ENCODE measurements around the gene HBA2. TPM values are rescaled to one million over a fixed set of nuclear protein-coding genes. Genes with fewer than 3 reads are reported as not detected.
"Not testable (repeated sequence)": the region's sequence is repeated elsewhere in the genome, so short reads cannot be mapped to it uniquely, and the experiment has no call there.

The HBA2 gene
- total and polyA plus RNA-seq, 5 donors = 5.2 to 111 (median 42.6) TPM

GRCh38 chr16:176477-177382, 4.1 kb downstream of the HBA2 start, which contains the start of gene HBA1:
TSS of gene HBA1 (plus strand) at chr16:176680. CDS start at chr16:176717, 37 bp downstream.
- H3K4me3 ChIP-seq (ENCODE audit: low read length); H3K27ac ChIP-seq (ENCODE audit: low read length); H3K27me3 ChIP-seq (ENCODE audit: control insufficient read depth, insufficient read depth); H3K4me1 ChIP-seq (ENCODE audit: control insufficient read depth, insufficient read depth, low read length); intact Hi-C loops (cut with DNase I); H3K9me3 ChIP-seq (ENCODE audit: control insufficient read depth, low read length): not testable (repeated sequence)
- 6% methylated on average over 37 of the region's 88 CpGs for WGBS
- peak; percentile 5 to 24 for ATAC-seq
- DNase-seq = peak in 1 of 3 donors; percentile 34

GRCh38 chr16:177394-177822, 4.7 kb downstream of the HBA2 start:
- no peaks in the 10 kb centered on the region for H3K9me3 ChIP-seq (ENCODE audit: control insufficient read depth, low read length)
- H3K4me1 ChIP-seq (ENCODE audit: control insufficient read depth, insufficient read depth, low read length) = peaks cover 6% of the 10 kb centered on the region
- peak in 1 of 3 donors; percentile 57 for DNase-seq
- intact Hi-C loops (cut with DNase I) = no loop called here
- H3K4me3 ChIP-seq (ENCODE audit: low read length) = no peak overlapping the region
- no peak overlapping the region for H3K27ac ChIP-seq (ENCODE audit: low read length)
- WGBS = 3% methylated on average over 13 of the region's 13 CpGs
- no peak for ATAC-seq
- no peaks in the 10 kb centered on the region for H3K27me3 ChIP-seq (ENCODE audit: control insufficient read depth, insufficient read depth)

GRCh38 chr16:177981-178667, 5.4 kb downstream of the HBA2 start:
- DNase-seq (no peak), ATAC-seq (no peak)
- Histone ChIP-seq H3K27ac (ENCODE audit: low read length) (no peak overlapping the region), H3K4me3 (ENCODE audit: low read length) (no peak overlapping the region), H3K9me3 (ENCODE audit: control insufficient read depth, low read length) (no peaks in the 10 kb centered on the region), H3K27me3 (ENCODE audit: control insufficient read depth, insufficient read depth) (no peaks in the 10 kb centered on the region), H3K4me1 (ENCODE audit: control insufficient read depth, insufficient read depth, low read length) (peaks cover 6% of the 10 kb centered on the region)
- intact Hi-C loops (cut with DNase I) = no loop called here
- 58% methylated on average over 11 of the region's 11 CpGs for WGBS

GRCh38 chr16:178668-179015, 6.0 kb downstream of the HBA2 start:
- no peak overlapping the region for H3K27ac ChIP-seq (ENCODE audit: low read length)
- no peak overlapping the region for H3K4me3 ChIP-seq (ENCODE audit: low read length)
- no peak for DNase-seq
- H3K27me3 ChIP-seq (ENCODE audit: control insufficient read depth, insufficient read depth) = no peaks in the 10 kb centered on the region
- intact Hi-C loops (cut with DNase I) = no loop called here
- H3K4me1 ChIP-seq (ENCODE audit: control insufficient read depth, insufficient read depth, low read length) = peaks cover 6% of the 10 kb centered on the region
- ATAC-seq = no peak
- H3K9me3 ChIP-seq (ENCODE audit: control insufficient read depth, low read length) = no peaks in the 10 kb centered on the region
- WGBS = 84% methylated on average over 11 of the region's 11 CpGs

- Histone ChIP-seq H3K4me3 (ENCODE audit: low read length) (no peak overlapping the region), H3K9me3 (ENCODE audit: control insufficient read depth, low read length) (no peaks in the 10 kb centered on the region), H3K4me1 (ENCODE audit: control insufficient read depth, insufficient read depth, low read length) (peaks cover 6% of the 10 kb centered on the region), H3K27me3 (ENCODE audit: control insufficient read depth, insufficient read depth) (no peaks in the 10 kb centered on the region), H3K27ac (ENCODE audit: low read length) (no peak overlapping the region)
- no peak for DNase-seq
- 74% methylated on average over 17 of the region's 17 CpGs for WGBS
- no peak for ATAC-seq
- intact Hi-C loops (cut with DNase I) = loop anchor here in 2 of 4 donors (5.0 kb wide), 2 partner anchors 62 to 72 kb away; no protein-coding TSS in a partner anchor
These were observed 6.8 kb downstream of the HBA2 start for GRCh38 chr16:179211-180092.

- ATAC-seq (peak; percentile 10 to 35), DNase-seq (peak in 2 of 3 donors; percentile 64 to 65)
- Histone ChIP-seq H3K27me3 (ENCODE audit: control insufficient read depth, insufficient read depth) (no peaks in the 10 kb centered on the region), H3K9me3 (ENCODE audit: control insufficient read depth, low read length) (no peaks in the 10 kb centered on the region), H3K4me1 (ENCODE audit: control insufficient read depth, insufficient read depth, low read length) (peaks cover 6% of the 10 kb centered on the region), H3K4me3 (ENCODE audit: low read length) (peak within 1 kb of the TSS; percentile 6), H3K27ac (ENCODE audit: low read length) (no peak within 1 kb of the TSS)
- intact Hi-C loops (cut with DNase I) = loop anchor here in 2 of 4 donors (5.0 kb wide), 2 partner anchors 63 to 73 kb away; no protein-coding TSS in a partner anchor
- 7% methylated on average over 59 of the region's 59 CpGs for WGBS
These were observed 7.5 kb downstream of the HBA2 start, which contains the start of gene HBQ1 for GRCh38 chr16:180101-180675. TSS of gene HBQ1 (plus strand) at chr16:180459. CDS start at chr16:180487, 28 bp downstream.

GRCh38 chr16:180681-181564, 8.2 kb downstream of the HBA2 start:
- 2% methylated on average over 89 of the region's 89 CpGs for WGBS
- no peaks in the 10 kb centered on the region for H3K27me3 ChIP-seq (ENCODE audit: control insufficient read depth, insufficient read depth)
- no peaks in the 10 kb centered on the region for H3K9me3 ChIP-seq (ENCODE audit: control insufficient read depth, low read length)
- intact Hi-C loops (cut with DNase I) = loop anchor here in 2 of 4 donors (5.0 kb wide), 2 partner anchors 64 to 74 kb away; no protein-coding TSS in a partner anchor
- ATAC-seq = peak; percentile 71 to 79
- H3K27ac ChIP-seq (ENCODE audit: low read length) = no peak overlapping the region
- peak; percentile 26 to 89 (median 68) for DNase-seq
- H3K4me1 ChIP-seq (ENCODE audit: control insufficient read depth, insufficient read depth, low read length) = peaks cover 6% of the 10 kb centered on the region
- peak overlapping the region; percentile 6 for H3K4me3 ChIP-seq (ENCODE audit: low read length)

- DNase-seq = peak in 2 of 3 donors; percentile 67 to 88
- 11% methylated on average over 22 of the region's 22 CpGs for WGBS
- H3K27ac ChIP-seq (ENCODE audit: low read length) = no peak overlapping the region
- peaks cover 6% of the 10 kb centered on the region for H3K4me1 ChIP-seq (ENCODE audit: control insufficient read depth, insufficient read depth, low read length)
- H3K9me3 ChIP-seq (ENCODE audit: control insufficient read depth, low read length) = no peaks in the 10 kb centered on the region
- no peak for ATAC-seq
- H3K4me3 ChIP-seq (ENCODE audit: low read length) = no peak overlapping the region
- intact Hi-C loops (cut with DNase I) = loop anchor here in 2 of 4 donors (5.0 kb wide), 2 partner anchors 64 to 74 kb away; no protein-coding TSS in a partner anchor
- H3K27me3 ChIP-seq (ENCODE audit: control insufficient read depth, insufficient read depth) = no peaks in the 10 kb centered on the region
These were observed 8.9 kb downstream of the HBA2 start for GRCh38 chr16:181565-182021.

GRCh38 chr16:183005-183404, 10.3 kb downstream of the HBA2 start:
- ATAC-seq (peak; percentile 5 to 12), DNase-seq (no peak)
- H3K27ac ChIP-seq (ENCODE audit: low read length) = no peak overlapping the region
- intact Hi-C loops (cut with DNase I) = loop anchor here in 2 of 4 donors (5.0 kb wide), 2 partner anchors 66 to 76 kb away; no protein-coding TSS in a partner anchor
- H3K9me3 ChIP-seq (ENCODE audit: control insufficient read depth, low read length) = no peaks in the 10 kb centered on the region
- H3K4me1 ChIP-seq (ENCODE audit: control insufficient read depth, insufficient read depth, low read length) = peaks cover 6% of the 10 kb centered on the region
- no peaks in the 10 kb centered on the region for H3K27me3 ChIP-seq (ENCODE audit: control insufficient read depth, insufficient read depth)
- 75% methylated on average over 7 of the region's 7 CpGs for WGBS
- H3K4me3 ChIP-seq (ENCODE audit: low read length) = no peak overlapping the region
